K562 (cell line): ENCODE measurements around the gene CCDC167. TPM values are rescaled to one million over a fixed set of nuclear protein-coding genes. Genes with fewer than 3 reads are reported as not detected.

ENCODE experiments used
- KDM1A ChIP-seq, 2 experiments: fragments of 450-650 bp; IDR thresholded peaks; 2 replicates each; pipeline ENCODE4 v1.6.1; 2016; ENCODE audit warnings: mild to moderate bottlenecking in 2 of 2
- KDM2B ChIP-seq: fragments of 250-450 bp; sonication (Bioruptor Pico); IDR thresholded peaks from 2 replicates; pipeline ENCODE4 v1.8.0; 2021; ENCODE audit warnings: mild to moderate bottlenecking, moderate library complexity
- MCM3 ChIP-seq: fragments of 450-650 bp; IDR thresholded peaks from 2 replicates; pipeline ENCODE4 v1.6.1; 2016
- NR2F6 ChIP-seq: fragments of 450-650 bp; formaldehyde crosslinking; IDR thresholded peaks from 2 replicates; pipeline ENCODE4 v1.4.0; 2020; ENCODE audit warnings: mild to moderate bottlenecking
- RCOR1 ChIP-seq, 2 experiments: IDR thresholded peaks; 2 replicates each; pipeline ENCODE4 v1.6.1; 2012; ENCODE audit warnings: low read depth in 2 of 2, low read length in 2 of 2, borderline replicate concordance in 1 of 2, improper control_type of control experiment in 1 of 2
- TAL1 ChIP-seq: fragments of 450-650 bp; IDR thresholded peaks from 2 replicates; pipeline ENCODE4 v1.6.1; 2016; ENCODE audit warnings: mild to moderate bottlenecking
- ZNF384 ChIP-seq: IDR thresholded peaks from 2 replicates; pipeline ENCODE4 v1.6.1; 2012; ENCODE audit warnings: low read depth, low read length, improper control_type of control experiment
- polyA plus RNA-seq, 8 experiments: library from polyadenylated mRNA; depleted of rRNA in 4 of 8; stranded (reverse) in 5 of 8; unstranded in 3 of 8; fragments of >200 nt; fragmentation: Nextera tagmentation in 2 of 8; fragmentation: Illumina TruSeq in 1 of 8; extraction: Ambion mirVana in 2 of 8; extraction: Trizol in 1 of 8; gene quantifications; 2 replicates each; pipeline versions ENCODE4 v1.2.1 to v1.2.3, GENCODE V29; 2011 to 2014; ENCODE audit warnings: inconsistent platforms in 1 of 8, missing spikeins in 1 of 8
- total RNA-seq, 7 experiments: library from RNA; depleted of rRNA in 6 of 7; stranded (reverse); fragments of >200 nt in 6 of 7; fragmentation: Illumina TruSeq in 2 of 7; extraction: Trizol in 2 of 7; gene quantifications; 2 replicates each; pipeline versions ENCODE4 v1.2.1 to v1.2.3, GENCODE V29; 2011 to 2021; ENCODE audit warnings: low replicate concordance in 1 of 7
- TF ChIP-seq, protein P1 (sequence below): sonication (generic); formaldehyde crosslinking; IDR thresholded peaks from 2 replicates; pipeline ENCODE4 v1.8.0; 2023; ENCODE audit warnings: missing genetic modification reagents, mild to moderate bottlenecking, borderline replicate concordance
- TF ChIP-seq, protein P2 (sequence below): fragments of 250-450 bp; sonication (Bioruptor Pico); IDR thresholded peaks from 2 replicates; pipeline ENCODE4 v1.5.0; 2022; ENCODE audit warnings: mild to moderate bottlenecking
- TF ChIP-seq, protein P3 (sequence below), 3 experiments: fragments of 200-800 bp in 1 of 3; sonication (Bioruptor generic) in 1 of 3; sonication (generic) in 1 of 3; formaldehyde crosslinking in 1 of 3; IDR thresholded peaks; 2 replicates each; pipeline versions ENCODE4 v1.6.1 to v1.8.0; 2016 to 2022; ENCODE audit warnings: mild to moderate bottlenecking in 2 of 3, missing compliant biosample characterization in 2 of 3, missing genetic modification characterization in 2 of 3, missing genetic modification reagents in 1 of 3

The CCDC167 gene
- total and polyA plus RNA-seq, 9 of the 15 experiments (the other 6 are each of a cell fraction or from before 2014, with no cell fraction given): 26.0 to 114 (median 45.2) TPM

DNA sequence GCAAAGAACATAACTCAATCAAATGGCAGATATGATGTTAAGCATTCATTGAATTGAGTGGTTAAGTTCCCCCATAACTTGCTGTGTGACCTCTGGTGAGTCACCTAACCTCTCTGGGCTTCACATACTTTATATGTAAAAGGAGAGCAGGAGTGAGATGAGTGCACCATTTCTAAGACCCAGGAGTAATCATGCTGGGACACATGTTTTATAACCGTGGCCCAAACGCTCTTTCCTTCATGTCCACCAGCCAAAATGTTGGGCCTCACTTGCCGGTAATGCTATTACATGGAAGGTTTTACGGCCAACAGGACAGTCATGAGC, 40.3 kb upstream of the CCDC167 start (continued):
- TF ChIP-seq, protein P1, sequence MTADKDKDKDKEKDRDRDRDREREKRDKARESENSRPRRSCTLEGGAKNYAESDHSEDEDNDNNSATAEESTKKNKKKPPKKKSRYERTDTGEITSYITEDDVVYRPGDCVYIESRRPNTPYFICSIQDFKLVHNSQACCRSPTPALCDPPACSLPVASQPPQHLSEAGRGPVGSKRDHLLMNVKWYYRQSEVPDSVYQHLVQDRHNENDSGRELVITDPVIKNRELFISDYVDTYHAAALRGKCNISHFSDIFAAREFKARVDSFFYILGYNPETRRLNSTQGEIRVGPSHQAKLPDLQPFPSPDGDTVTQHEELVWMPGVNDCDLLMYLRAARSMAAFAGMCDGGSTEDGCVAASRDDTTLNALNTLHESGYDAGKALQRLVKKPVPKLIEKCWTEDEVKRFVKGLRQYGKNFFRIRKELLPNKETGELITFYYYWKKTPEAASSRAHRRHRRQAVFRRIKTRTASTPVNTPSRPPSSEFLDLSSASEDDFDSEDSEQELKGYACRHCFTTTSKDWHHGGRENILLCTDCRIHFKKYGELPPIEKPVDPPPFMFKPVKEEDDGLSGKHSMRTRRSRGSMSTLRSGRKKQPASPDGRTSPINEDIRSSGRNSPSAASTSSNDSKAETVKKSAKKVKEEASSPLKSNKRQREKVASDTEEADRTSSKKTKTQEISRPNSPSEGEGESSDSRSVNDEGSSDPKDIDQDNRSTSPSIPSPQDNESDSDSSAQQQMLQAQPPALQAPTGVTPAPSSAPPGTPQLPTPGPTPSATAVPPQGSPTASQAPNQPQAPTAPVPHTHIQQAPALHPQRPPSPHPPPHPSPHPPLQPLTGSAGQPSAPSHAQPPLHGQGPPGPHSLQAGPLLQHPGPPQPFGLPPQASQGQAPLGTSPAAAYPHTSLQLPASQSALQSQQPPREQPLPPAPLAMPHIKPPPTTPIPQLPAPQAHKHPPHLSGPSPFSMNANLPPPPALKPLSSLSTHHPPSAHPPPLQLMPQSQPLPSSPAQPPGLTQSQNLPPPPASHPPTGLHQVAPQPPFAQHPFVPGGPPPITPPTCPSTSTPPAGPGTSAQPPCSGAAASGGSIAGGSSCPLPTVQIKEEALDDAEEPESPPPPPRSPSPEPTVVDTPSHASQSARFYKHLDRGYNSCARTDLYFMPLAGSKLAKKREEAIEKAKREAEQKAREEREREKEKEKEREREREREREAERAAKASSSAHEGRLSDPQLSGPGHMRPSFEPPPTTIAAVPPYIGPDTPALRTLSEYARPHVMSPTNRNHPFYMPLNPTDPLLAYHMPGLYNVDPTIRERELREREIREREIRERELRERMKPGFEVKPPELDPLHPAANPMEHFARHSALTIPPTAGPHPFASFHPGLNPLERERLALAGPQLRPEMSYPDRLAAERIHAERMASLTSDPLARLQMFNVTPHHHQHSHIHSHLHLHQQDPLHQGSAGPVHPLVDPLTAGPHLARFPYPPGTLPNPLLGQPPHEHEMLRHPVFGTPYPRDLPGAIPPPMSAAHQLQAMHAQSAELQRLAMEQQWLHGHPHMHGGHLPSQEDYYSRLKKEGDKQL: no peak
- no peak for TF ChIP-seq NR2F6 (CRISPR knock-in tag)
- 0 out of 4 replicates have a peak, but pooled peaks of 1 of the 2 experiments have one; percentile 50 for TF ChIP-seq RCOR1 (IDR thresholded peaks at IDR 0.05; ENCODE audit: borderline replicate concordance in 1 of 2, low read depth in 2 of 2, low read length in 2 of 2)
- TF ChIP-seq, protein P2, sequence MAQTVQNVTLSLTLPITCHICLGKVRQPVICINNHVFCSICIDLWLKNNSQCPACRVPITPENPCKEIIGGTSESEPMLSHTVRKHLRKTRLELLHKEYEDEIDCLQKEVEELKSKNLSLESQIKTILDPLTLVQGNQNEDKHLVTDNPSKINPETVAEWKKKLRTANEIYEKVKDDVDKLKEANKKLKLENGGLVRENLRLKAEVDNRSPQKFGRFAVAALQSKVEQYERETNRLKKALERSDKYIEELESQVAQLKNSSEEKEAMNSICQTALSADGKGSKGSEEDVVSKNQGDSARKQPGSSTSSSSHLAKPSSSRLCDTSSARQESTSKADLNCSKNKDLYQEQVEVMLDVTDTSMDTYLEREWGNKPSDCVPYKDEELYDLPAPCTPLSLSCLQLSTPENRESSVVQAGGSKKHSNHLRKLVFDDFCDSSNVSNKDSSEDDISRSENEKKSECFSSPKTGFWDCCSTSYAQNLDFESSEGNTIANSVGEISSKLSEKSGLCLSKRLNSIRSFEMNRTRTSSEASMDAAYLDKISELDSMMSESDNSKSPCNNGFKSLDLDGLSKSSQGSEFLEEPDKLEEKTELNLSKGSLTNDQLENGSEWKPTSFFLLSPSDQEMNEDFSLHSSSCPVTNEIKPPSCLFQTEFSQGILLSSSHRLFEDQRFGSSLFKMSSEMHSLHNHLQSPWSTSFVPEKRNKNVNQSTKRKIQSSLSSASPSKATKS (CRISPR knock-in tag): no peak
- no peak for TF ChIP-seq MCM3
- no peak for TF ChIP-seq ZNF384
- no peak for TF ChIP-seq TAL1
- peak; percentile 69 to 79 for TF ChIP-seq KDM1A (IDR thresholded peaks at IDR 0.05)
- TF ChIP-seq, protein P3, sequence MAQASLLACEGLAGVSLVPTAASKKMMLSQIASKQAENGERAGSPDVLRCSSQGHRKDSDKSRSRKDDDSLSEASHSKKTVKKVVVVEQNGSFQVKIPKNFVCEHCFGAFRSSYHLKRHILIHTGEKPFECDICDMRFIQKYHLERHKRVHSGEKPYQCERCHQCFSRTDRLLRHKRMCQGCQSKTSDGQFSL (CRISPR knock-in tag; IDR thresholded peaks at IDR 0.05): no peak
- TF ChIP-seq, protein P3 (tag; IDR thresholded peaks at IDR 0.05): no peak
- TF ChIP-seq KDM2B (CRISPR knock-in tag): no peak
